H1 (cell line): ENCODE results near the gene KRCC1. TPM values are rescaled to one million over a fixed set of nuclear protein-coding genes. Genes with fewer than 3 reads are reported as not detected.

Source experiments
- GTF2F1 ChIP-seq: IDR thresholded peaks from 2 replicates; pipeline ENCODE4 v1.6.1; 2012; ENCODE audit warnings: low read depth, low read length, improper control_type of control experiment, borderline replicate concordance
- polyA plus RNA-seq, 7 experiments: library from polyadenylated mRNA; depleted of rRNA in 3 of 7; stranded (reverse) in 5 of 7; unstranded in 2 of 7; fragments of >200 nt in 5 of 7; fragments of 200-250 nt in 2 of 7; gene quantifications; 1 replicate in 5 of 7; 2 replicates in 1 of 7; 4 replicates in 1 of 7; pipeline versions ENCODE4 v1.2.1 to v1.2.3, GENCODE V29; 2011 to 2013; ENCODE audit warnings: missing spikeins in 2 of 7, mixed read lengths in 2 of 7
- total RNA-seq: library from RNA; stranded (reverse); fragmentation: NEBNext Ultra II Directional; extraction: Animal tissue kit (Norgen Biotek cat#: 25700); gene quantifications from 2 replicates; pipeline ENCODE4 v1.2.1, GENCODE V29; 2021

KRCC1 gene
- total and polyA plus RNA-seq, 2 of the 8 experiments (the other 6 are each of a cell fraction or from before 2014, with no cell fraction given) = 5.1 to 8.5 TPM

GRCh38 chr2:88074150-88074549, 18.6 kb upstream of the KRCC1 start (continued):
- no peak for TF ChIP-seq GTF2F1
